Measurements from ENCODE around the gene PRDM16. TPM values are rescaled to one million over a fixed set of nuclear protein-coding genes. Genes with fewer than 3 reads are reported as not detected.

Gene PRDM16
- total RNA-seq, 1 experiment from 2014 or later, result 6.1 TPM

- Histone ChIP-seq H2AFZ (ENCODE audit: low read depth, low read length, poor library complexity, severe bottlenecking) (no peak overlapping the region), H3K9me2 (ENCODE audit: insufficient read depth) (no peaks in the 10 kb centered on the region), H4K20me1 (ENCODE audit: insufficient read depth) (no peaks in the 10 kb centered on the region), H3K27ac (ENCODE audit: low read depth, low read length) (no peak overlapping the region), H3K9ac (ENCODE audit: low read length) (no peak overlapping the region), H3K27me3 (ENCODE audit: insufficient read depth, low read length) (peaks cover 4% of the 10 kb centered on the region; the same call in 1 of the 2 replicates), H3K4me1 (ENCODE audit: control insufficient read depth in 1 of 2, insufficient read depth in 2 of 2, low read length in 2 of 2) (no peaks in the 10 kb centered on the region), H3K9me3 (ENCODE audit: control insufficient read depth in 1 of 2, insufficient read depth in 1 of 2, low read depth in 1 of 2, low read length in 2 of 2) (no peaks in the 10 kb centered on the region), H3K4me2 (ENCODE audit: low read length) (no peak overlapping the region), H3K4me3 (replicated peaks in 1 of 2; ENCODE audit: low read depth in 1 of 2, low read length in 2 of 2) (no peak overlapping the region), H3K79me2 (ENCODE audit: insufficient read depth, low read length) (no peaks in the 10 kb centered on the region), H3K36me3 (ENCODE audit: control insufficient read depth in 1 of 2, insufficient read depth in 2 of 2, low read length in 2 of 2) (no peaks in the 10 kb centered on the region)
- BruUV-seq (replicated peaks), result no TSS peak
- intact Hi-C loops (cut with micrococcal nuclease), result no loop called here
- TF ChIP-seq SIN3A (IDR thresholded peaks at IDR 0.05; ENCODE audit: low read depth), result no peak
- no peak for TF ChIP-seq ATF3 (IDR thresholded peaks at IDR 0.05)
- no peak for TF ChIP-seq CTCF (IDR thresholded peaks at IDR 0.05 in 2 of 3, conservative IDR thresholded peaks at IDR 0.05 in 1 of 3; ENCODE audit: borderline replicate concordance in 1 of 3, insufficient read depth in 1 of 3, low read depth in 2 of 3, low read length in 2 of 3)
- TF ChIP-seq SP1 (IDR thresholded peaks at IDR 0.05; ENCODE audit: low read depth), result no peak
- no peak for TF ChIP-seq POLR2AphosphoS5 (IDR thresholded peaks at IDR 0.05; ENCODE audit: low read depth, low read length)
- TF ChIP-seq JUND (IDR thresholded peaks at IDR 0.05), result no peak
- TF ChIP-seq EGR1 (IDR thresholded peaks at IDR 0.05; ENCODE audit: low read depth), result no peak
- no peak for TF ChIP-seq ZNF274 (IDR thresholded peaks at IDR 0.05; ENCODE audit: low read depth, low read length)
- TF ChIP-seq EZH2phosphoT487 (IDR thresholded peaks at IDR 0.05; ENCODE audit: borderline replicate concordance), result no peak
- no peak for TF ChIP-seq FOSL1 (IDR thresholded peaks at IDR 0.05; ENCODE audit: low read depth)
- no peak for TF ChIP-seq ELF1 (IDR thresholded peaks at IDR 0.05; ENCODE audit: borderline replicate concordance, low read depth)
- no peak for TF ChIP-seq YY1 (IDR thresholded peaks at IDR 0.05; ENCODE audit: extremely low read depth, insufficient replicate concordance, low read depth, low read length)
- no peak for TF ChIP-seq TCF7L2 (IDR thresholded peaks at IDR 0.05; ENCODE audit: borderline replicate concordance, extremely low read depth, insufficient read depth, insufficient read length)
- TF ChIP-seq REST (IDR thresholded peaks at IDR 0.05; ENCODE audit: low read depth), result no peak
- TF ChIP-seq EZH2 (IDR thresholded peaks at IDR 0.05), result no peak
- TF ChIP-seq CBX3 (IDR thresholded peaks at IDR 0.05; ENCODE audit: low read depth), result no peak
- TF ChIP-seq POLR2A (IDR thresholded peaks at IDR 0.05; ENCODE audit: borderline replicate concordance, extremely low read depth, insufficient read depth, insufficient read length), result no peak
- no peak for TF ChIP-seq ZFX (IDR thresholded peaks at IDR 0.05)
- no peak for TF ChIP-seq MAX (IDR thresholded peaks at IDR 0.05)
- DNase-seq (ENCODE audit: low read depth, low spot score), result no peak
- ATAC-seq, result no peak
- ChIA-PET RAD21 (ENCODE audit: low non-redundant PET in 1 of 2, low total read pairs in 2 of 2, uncharacterized antibody in 2 of 2, unreplicated experiment in 2 of 2) (no interaction called here), CTCF (no interaction called here), POLR2A (no interaction called here)
Observed at GRCh38 chr1:3026124-3026523, 42.9 kb upstream of the PRDM16 start.
